ENCODE results near the gene SNED1.
"Not testable (repeated sequence)": the region's sequence is repeated elsewhere in the genome, so short reads cannot be mapped to it uniquely, and the experiment has no call there.

The SNED1 gene

GRCh38 chr2:241103176-241103595 is 104.8 kb downstream of the SNED1 start:
- no peaks in the 10 kb centered on the region for H3K27me3 ChIP-seq
- TF ChIP-seq CTCF (IDR thresholded peaks at IDR 0.05; ENCODE audit: low read depth, low read length) = no peak
- no peaks in the 10 kb centered on the region for H3K9me3 ChIP-seq
- peak overlapping the region; percentile 84 for H3K4me3 ChIP-seq (ENCODE audit: low read depth, low read length)
- H3K36me3 ChIP-seq = peaks cover 12% of the 10 kb centered on the region
- no peak for DNase-seq
- no peaks in the 10 kb centered on the region for H3K4me1 ChIP-seq

GRCh38 chr2:241104611-241105010 is 106.2 kb downstream of the SNED1 start:
- H3K9me3 ChIP-seq; H3K36me3 ChIP-seq; H3K4me1 ChIP-seq; H3K27me3 ChIP-seq; DNase-seq; H3K4me3 ChIP-seq (ENCODE audit: low read depth, low read length): not testable (repeated sequence)

GRCh38 chr2:241105641-241106040 is 107.2 kb downstream of the SNED1 start:
- TF ChIP-seq CTCF (IDR thresholded peaks at IDR 0.05; ENCODE audit: low read depth, low read length) = no peak
- DNase-seq = no peak
- Histone ChIP-seq H3K4me1 (no peaks in the 10 kb centered on the region), H3K4me3 (ENCODE audit: low read depth, low read length) (no peak overlapping the region), H3K27me3 (no peaks in the 10 kb centered on the region), H3K9me3 (no peaks in the 10 kb centered on the region), H3K36me3 (peaks cover 6% of the 10 kb centered on the region)

- DNase-seq = no peak
- no peaks in the 10 kb centered on the region for H3K9me3 ChIP-seq
- H3K4me3 ChIP-seq (ENCODE audit: low read depth, low read length) = no peak overlapping the region
- TF ChIP-seq CTCF (IDR thresholded peaks at IDR 0.05; ENCODE audit: low read depth, low read length) = no peak
- no peaks in the 10 kb centered on the region for H3K27me3 ChIP-seq
- H3K36me3 ChIP-seq = peaks cover 6% of the 10 kb centered on the region
- H3K4me1 ChIP-seq = no peaks in the 10 kb centered on the region
These were observed 108.8 kb downstream of the SNED1 start for GRCh38 chr2:241107031-241107783.

GRCh38 chr2:241108271-241109209 is 110.1 kb downstream of the SNED1 start:
- Histone ChIP-seq H3K36me3 (peaks cover 6% of the 10 kb centered on the region), H3K4me3 (ENCODE audit: low read depth, low read length) (no peak overlapping the region), H3K27me3 (no peaks in the 10 kb centered on the region), H3K4me1 (no peaks in the 10 kb centered on the region), H3K9me3 (no peaks in the 10 kb centered on the region)
- no peak for TF ChIP-seq CTCF (IDR thresholded peaks at IDR 0.05; ENCODE audit: low read depth, low read length)
- DNase-seq = no peak

- TF ChIP-seq CTCF (IDR thresholded peaks at IDR 0.05; ENCODE audit: low read depth, low read length) = no peak
- Histone ChIP-seq H3K4me1 (no peaks in the 10 kb centered on the region), H3K9me3 (no peaks in the 10 kb centered on the region), H3K4me3 (ENCODE audit: low read depth, low read length) (no peak overlapping the region), H3K36me3 (peaks cover 6% of the 10 kb centered on the region), H3K27me3 (no peaks in the 10 kb centered on the region)
- DNase-seq = no peak
These were observed 111.0 kb downstream of the SNED1 start for GRCh38 chr2:241109210-241110088.
